Osteoblast (primary cell): ENCODE measurements around the gene CARD14. TPM values are rescaled to one million over a fixed set of nuclear protein-coding genes. Genes with fewer than 3 reads are reported as not detected.
A peak's percentile ranks its signal among the peaks of the same experiment; 100 is the strongest.

ENCODE experiments used
- DNase-seq: peaks from one replicate; pipeline ENCODE4 v3.0.0; 2011; ENCODE audit warnings: low spot score, mixed read lengths; ENCODE audit not compliant: insufficient read length; ENCODE audit errors: missing footprints
- H2AFZ ChIP-seq: 2 replicates; pipeline ENCODE4 v1.6.0; 2011; ENCODE audit warnings: mild to moderate bottlenecking, low read length
- H3K27ac ChIP-seq: 2 replicates; pipeline ENCODE4 v1.5.1; 2011; ENCODE audit warnings: mild to moderate bottlenecking, low read depth, low read length, moderate library complexity
- H3K27me3 ChIP-seq: 2 replicates; pipeline ENCODE4 v1.6.0; 2012; ENCODE audit warnings: mild to moderate bottlenecking, control low read depth, inconsistent platforms, low read length, moderate library complexity; ENCODE audit not compliant: insufficient read depth
- H3K36me3 ChIP-seq: 2 replicates; pipeline ENCODE4 v1.5.1; 2011; ENCODE audit warnings: mild to moderate bottlenecking, low read length, control low read depth, moderate library complexity; ENCODE audit not compliant: insufficient read depth
- H3K4me1 ChIP-seq: 2 replicates; pipeline ENCODE4 v1.5.1; 2011; ENCODE audit warnings: mild to moderate bottlenecking, low read length, control low read depth, moderate library complexity; ENCODE audit not compliant: insufficient read depth
- H3K4me2 ChIP-seq: 2 replicates; pipeline ENCODE4 v1.6.0; 2011; ENCODE audit warnings: mild to moderate bottlenecking, low read length; ENCODE audit not compliant: insufficient read depth
- H3K4me3 ChIP-seq: fragments of 200-600 bp; sonication (generic); 3 replicates; pipeline ENCODE4 v1.5.1; 2012; ENCODE audit warnings: mild to moderate bottlenecking, low read length, inconsistent platforms; ENCODE audit not compliant: insufficient read depth
- H3K79me2 ChIP-seq: 2 replicates; pipeline ENCODE4 v1.6.0; 2012; ENCODE audit warnings: mild to moderate bottlenecking, low read length, control low read depth, inconsistent platforms; ENCODE audit not compliant: insufficient read depth
- H3K9me3 ChIP-seq: 2 replicates; pipeline ENCODE4 v1.5.1; 2011; ENCODE audit warnings: low read depth, low read length, control low read depth
- H4K20me1 ChIP-seq: 2 replicates; pipeline ENCODE4 v1.6.0; 2012; ENCODE audit warnings: mild to moderate bottlenecking, low read length, control low read depth; ENCODE audit not compliant: insufficient read depth
- CTCF ChIP-seq: IDR thresholded peaks from 2 replicates; pipeline ENCODE4 v1.5.1; 2011; ENCODE audit warnings: mild to moderate bottlenecking, low read depth, low read length, moderate library complexity; ENCODE audit errors: extremely low read depth
- total RNA-seq: library from RNA; depleted of rRNA; stranded (reverse); fragments of >200 nt; gene quantifications from 2 replicates; pipeline ENCODE4 v1.2.3, GENCODE V29; 2012

The CARD14 gene
- total RNA-seq, 1 donor = not detected

DNA sequence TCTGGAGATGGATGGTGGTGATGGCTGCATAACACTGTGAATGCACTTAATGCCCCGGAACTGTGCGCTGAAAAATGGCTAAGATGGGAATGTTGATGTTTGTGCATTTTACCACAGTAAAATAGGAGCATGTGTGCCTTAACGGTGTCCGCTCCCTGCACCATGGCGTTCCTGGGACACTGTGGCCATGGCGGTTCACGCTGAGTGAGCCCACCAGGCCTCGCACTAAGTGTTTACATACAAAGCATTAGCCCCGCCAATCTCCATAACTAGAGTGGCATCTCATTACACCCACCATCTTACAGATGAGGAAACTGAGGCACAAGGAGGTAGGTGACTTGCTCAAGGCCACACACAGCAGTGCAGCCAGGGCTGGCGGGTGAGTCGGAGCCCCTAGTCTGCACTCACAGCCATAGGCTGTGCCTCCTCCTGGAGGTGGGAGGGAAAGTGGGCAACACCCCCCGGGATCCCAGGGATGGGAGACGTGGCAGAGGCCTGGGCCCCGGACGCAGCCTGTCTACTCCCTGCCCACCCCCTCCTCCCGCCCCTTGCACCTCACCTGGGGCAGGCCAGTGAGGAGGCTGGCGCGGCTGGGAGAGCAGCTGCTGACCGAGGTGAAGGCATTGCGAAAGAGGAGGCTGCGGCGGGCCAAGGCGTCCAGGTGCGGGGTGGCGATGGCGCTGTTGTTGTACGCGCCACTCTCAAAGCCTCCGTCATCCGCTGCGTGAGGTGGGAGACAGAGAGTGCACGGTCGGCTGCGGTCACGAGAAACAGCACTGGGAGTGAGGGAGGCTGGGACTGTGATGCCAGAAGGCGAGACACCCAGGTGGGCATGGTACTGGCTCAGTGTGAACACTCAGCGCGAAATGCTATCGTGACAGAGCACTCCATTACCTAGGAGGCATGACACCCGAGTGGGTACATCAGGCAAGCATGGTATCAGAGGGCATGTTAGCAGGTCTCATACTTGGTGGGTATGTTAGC lies 46.9 kb downstream of the CARD14 start:
- no peak overlapping the region for H3K4me2 ChIP-seq
- DNase-seq = peak; percentile 75
- H3K79me2 ChIP-seq = peaks cover 30% of the 10 kb centered on the region
- no peaks in the 10 kb centered on the region for H3K27me3 ChIP-seq
- TF ChIP-seq CTCF = no peak
- no peak overlapping the region for H2AFZ ChIP-seq
- peaks cover 11% of the 10 kb centered on the region for H3K4me1 ChIP-seq
- H3K36me3 ChIP-seq = peaks cover 17% of the 10 kb centered on the region
- no peak overlapping the region for H3K27ac ChIP-seq
- H4K20me1 ChIP-seq = peaks cover 26% of the 10 kb centered on the region
- H3K9me3 ChIP-seq = no peaks in the 10 kb centered on the region
- no peak overlapping the region for H3K4me3 ChIP-seq

- no peak overlapping the region for H3K4me3 ChIP-seq
- no peaks in the 10 kb centered on the region for H3K9me3 ChIP-seq
- H4K20me1 ChIP-seq = peaks cover 26% of the 10 kb centered on the region
- H3K4me1 ChIP-seq = peaks cover 11% of the 10 kb centered on the region
- H3K27me3 ChIP-seq = no peaks in the 10 kb centered on the region
- no peak overlapping the region for H3K27ac ChIP-seq
- TF ChIP-seq CTCF = no peak
- H3K4me2 ChIP-seq = no peak overlapping the region
- H3K79me2 ChIP-seq = peaks cover 30% of the 10 kb centered on the region
- peaks cover 12% of the 10 kb centered on the region for H3K36me3 ChIP-seq
- H2AFZ ChIP-seq = no peak overlapping the region
- DNase-seq = peak; percentile 86
Observed at GRCh38 chr17:80217703-80218362, 48.0 kb downstream of the CARD14 start.

- peak; percentile 60 for DNase-seq
- Histone ChIP-seq H3K79me2 (peaks cover 30% of the 10 kb centered on the region), H2AFZ (no peak overlapping the region), H3K4me2 (no peak overlapping the region), H3K9me3 (no peaks in the 10 kb centered on the region), H3K36me3 (peaks cover 12% of the 10 kb centered on the region), H3K27ac (no peak overlapping the region), H4K20me1 (peaks cover 31% of the 10 kb centered on the region), H3K4me1 (peaks cover 11% of the 10 kb centered on the region), H3K4me3 (no peak overlapping the region), H3K27me3 (no peaks in the 10 kb centered on the region)
- TF ChIP-seq CTCF = no peak
Observed at GRCh38 chr17:80218391-80218790, 48.6 kb downstream of the CARD14 start.
